Nucleus accumbens (tissue), 56 donors: ENCODE results near the gene BTBD10.
A peak's percentile ranks its signal among the peaks of the same experiment; 100 is the strongest.

Experiments
- DNase-seq, 56 donors: peaks; one replicate each; lab custom pipeline; 2025; lab: John Stamatoyannopoulos, UW

The BTBD10 gene

GRCh38 chr11:13462901-13463778 is at the start of gene BTBD10:
Gene BTBD10, minus strand, starts transcription at chr11:13463222. Its CDS starts 18,098 bp downstream, at chr11:13445124.
- DNase-seq, result peak; percentile 39 to 95 (median 82)

- DNase-seq, result no peak
Measured at GRCh38 chr11:13503393-13503792, 40.4 kb upstream of the BTBD10 start.

GRCh38 chr11:13502492-13502891 is 39.5 kb upstream of the BTBD10 start:
- no peak for DNase-seq

- no peak for DNase-seq
Measured at GRCh38 chr11:13495929-13496328, 32.9 kb upstream of the BTBD10 start, which contains the start of gene PTH. Gene PTH, minus strand, starts transcription at chr11:13495997. Its CDS starts 3,142 bp downstream, at chr11:13492855.

GRCh38 chr11:13494051-13494450 is 31.0 kb upstream of the BTBD10 start:
- DNase-seq, result no peak

GRCh38 chr11:13487661-13488030 is 24.6 kb upstream of the BTBD10 start:
- no peak for DNase-seq

- DNase-seq, result peak in 7 of 56 donors; percentile 1 to 35 (median 8)
Measured at GRCh38 chr11:13486926-13487660, 24.1 kb upstream of the BTBD10 start.

GRCh38 chr11:13480198-13480597 is 17.2 kb upstream of the BTBD10 start:
- DNase-seq, result no peak

- DNase-seq, result no peak
Measured at GRCh38 chr11:13479688-13480087, 16.7 kb upstream of the BTBD10 start.

- DNase-seq, result no peak
Measured at GRCh38 chr11:13475091-13475490, 12.1 kb upstream of the BTBD10 start.

GRCh38 chr11:13473013-13473722 is 10.1 kb upstream of the BTBD10 start:
- DNase-seq, result no peak

- DNase-seq, result no peak
Measured at GRCh38 chr11:13468750-13469149, 5.7 kb upstream of the BTBD10 start.

- DNase-seq, result peak in 4 of 56 donors; percentile 2 to 7 (median 2)
Measured at GRCh38 chr11:13465909-13466371, 2.9 kb upstream of the BTBD10 start.

- DNase-seq, result no peak
Measured at GRCh38 chr11:13463779-13464290, 813 bp upstream of the BTBD10 start.

GRCh38 chr11:13462311-13462900 is 616 bp downstream of the BTBD10 start:
- peak in 33 of 56 donors; percentile 11 to 79 (median 58) for DNase-seq

- no peak for DNase-seq
Measured at GRCh38 chr11:13461291-13461690, 1.7 kb downstream of the BTBD10 start.

GRCh38 chr11:13450832-13451397 is 12.1 kb downstream of the BTBD10 start:
- DNase-seq, result no peak

- DNase-seq, result no peak
Measured at GRCh38 chr11:13449522-13449921, 13.5 kb downstream of the BTBD10 start.

GRCh38 chr11:13448876-13449275 is 14.1 kb downstream of the BTBD10 start:
- peak in 1 of 56 donors; percentile 6 for DNase-seq

GRCh38 chr11:13446444-13446843 is 16.6 kb downstream of the BTBD10 start:
- no peak for DNase-seq
